HEK293 (cell line): ENCODE data around the gene ATP2A3.

ENCODE experiments used
- YY1 ChIP-seq: fragments of 450-650 bp; formaldehyde crosslinking; IDR thresholded peaks from 2 replicates; pipeline ENCODE4 v1.5.1; 2018; ENCODE audit warnings: missing biosample characterization, missing genetic modification characterization
- ZNF214 ChIP-seq: fragments of 450-650 bp; formaldehyde crosslinking; IDR thresholded peaks from 2 replicates; pipeline ENCODE4 v1.5.1; 2017; ENCODE audit warnings: missing biosample characterization, mild to moderate bottlenecking, missing genetic modification characterization, borderline replicate concordance
- ZNF311 ChIP-seq: fragments of 450-650 bp; formaldehyde crosslinking; IDR thresholded peaks from 2 replicates; pipeline ENCODE4 v1.5.1; 2017; ENCODE audit warnings: missing biosample characterization, missing genetic modification characterization, borderline replicate concordance
- TF ChIP-seq, protein P1 (sequence below): fragments of 450-650 bp; formaldehyde crosslinking; IDR thresholded peaks from 2 replicates; pipeline ENCODE4 v1.5.1; 2016; ENCODE audit warnings: missing biosample characterization, missing genetic modification characterization

- TF ChIP-seq ZNF311 (tag by site-specific recombination): no peak
- no peak for TF ChIP-seq ZNF214
- TF ChIP-seq YY1: no peak
- TF ChIP-seq, protein P1, sequence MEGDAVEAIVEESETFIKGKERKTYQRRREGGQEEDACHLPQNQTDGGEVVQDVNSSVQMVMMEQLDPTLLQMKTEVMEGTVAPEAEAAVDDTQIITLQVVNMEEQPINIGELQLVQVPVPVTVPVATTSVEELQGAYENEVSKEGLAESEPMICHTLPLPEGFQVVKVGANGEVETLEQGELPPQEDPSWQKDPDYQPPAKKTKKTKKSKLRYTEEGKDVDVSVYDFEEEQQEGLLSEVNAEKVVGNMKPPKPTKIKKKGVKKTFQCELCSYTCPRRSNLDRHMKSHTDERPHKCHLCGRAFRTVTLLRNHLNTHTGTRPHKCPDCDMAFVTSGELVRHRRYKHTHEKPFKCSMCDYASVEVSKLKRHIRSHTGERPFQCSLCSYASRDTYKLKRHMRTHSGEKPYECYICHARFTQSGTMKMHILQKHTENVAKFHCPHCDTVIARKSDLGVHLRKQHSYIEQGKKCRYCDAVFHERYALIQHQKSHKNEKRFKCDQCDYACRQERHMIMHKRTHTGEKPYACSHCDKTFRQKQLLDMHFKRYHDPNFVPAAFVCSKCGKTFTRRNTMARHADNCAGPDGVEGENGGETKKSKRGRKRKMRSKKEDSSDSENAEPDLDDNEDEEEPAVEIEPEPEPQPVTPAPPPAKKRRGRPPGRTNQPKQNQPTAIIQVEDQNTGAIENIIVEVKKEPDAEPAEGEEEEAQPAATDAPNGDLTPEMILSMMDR (tag by site-specific recombination): no peak
Measured at GRCh38 chr17:3927628-3928340, 36.5 kb downstream of the ATP2A3 start.
